ENCODE results near the gene MYCBP2. TPM values are rescaled to one million over a fixed set of nuclear protein-coding genes. Genes with fewer than 3 reads are reported as not detected.
"Not testable (repeated sequence)": the region's sequence is repeated elsewhere in the genome, so short reads cannot be mapped to it uniquely, and the experiment has no call there.

MYCBP2 gene
- total RNA-seq, 4 donors from 2014 or later, result 274 to 342 (median 305) TPM

DNA sequence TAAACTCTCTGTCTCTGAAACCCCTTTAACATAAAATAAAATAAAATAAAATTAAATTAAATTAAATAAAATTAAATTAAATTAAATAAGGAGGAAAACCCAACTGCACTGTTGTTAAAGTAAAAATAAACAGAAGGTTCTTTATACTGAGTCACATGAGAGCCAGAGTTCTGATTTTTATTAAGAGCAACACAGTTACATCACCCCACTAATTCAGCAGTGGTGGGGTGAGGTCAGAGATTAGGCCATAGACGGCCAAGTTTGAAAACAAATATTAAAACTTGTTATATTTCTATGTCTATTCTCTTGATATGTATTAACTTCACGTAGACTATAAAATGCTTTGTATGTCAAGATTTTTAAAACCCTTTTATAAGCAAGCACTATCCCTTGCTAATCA, 59.5 kb downstream of the MYCBP2 start:
- no peaks in the 10 kb centered on the region for H3K9me3 ChIP-seq
- WGBS, 2 donors, result 24 to 29% methylated on average over 2 of the region's 2 CpGs
- no peaks in the 10 kb centered on the region for H3K27me3 ChIP-seq
- no peak overlapping the region for H3K4me3 ChIP-seq
- no peak for TF ChIP-seq EP300 (IDR thresholded peaks at IDR 0.05)
- TF ChIP-seq, protein P1, sequence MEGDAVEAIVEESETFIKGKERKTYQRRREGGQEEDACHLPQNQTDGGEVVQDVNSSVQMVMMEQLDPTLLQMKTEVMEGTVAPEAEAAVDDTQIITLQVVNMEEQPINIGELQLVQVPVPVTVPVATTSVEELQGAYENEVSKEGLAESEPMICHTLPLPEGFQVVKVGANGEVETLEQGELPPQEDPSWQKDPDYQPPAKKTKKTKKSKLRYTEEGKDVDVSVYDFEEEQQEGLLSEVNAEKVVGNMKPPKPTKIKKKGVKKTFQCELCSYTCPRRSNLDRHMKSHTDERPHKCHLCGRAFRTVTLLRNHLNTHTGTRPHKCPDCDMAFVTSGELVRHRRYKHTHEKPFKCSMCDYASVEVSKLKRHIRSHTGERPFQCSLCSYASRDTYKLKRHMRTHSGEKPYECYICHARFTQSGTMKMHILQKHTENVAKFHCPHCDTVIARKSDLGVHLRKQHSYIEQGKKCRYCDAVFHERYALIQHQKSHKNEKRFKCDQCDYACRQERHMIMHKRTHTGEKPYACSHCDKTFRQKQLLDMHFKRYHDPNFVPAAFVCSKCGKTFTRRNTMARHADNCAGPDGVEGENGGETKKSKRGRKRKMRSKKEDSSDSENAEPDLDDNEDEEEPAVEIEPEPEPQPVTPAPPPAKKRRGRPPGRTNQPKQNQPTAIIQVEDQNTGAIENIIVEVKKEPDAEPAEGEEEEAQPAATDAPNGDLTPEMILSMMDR (IDR thresholded peaks at IDR 0.05), result no peak
- no peak for TF ChIP-seq POLR2A (IDR thresholded peaks at IDR 0.05)
- peak overlapping the region in 2 of 4 donors; percentile 15 to 26 for H3K27ac ChIP-seq
- peaks cover 0 to 5% (median 0%) of the 10 kb centered on the region in 4 donors for H3K4me1 ChIP-seq
- DNase-seq (ENCODE audit: low spot score in 2 of 2), result no peak
- H3K36me3 ChIP-seq, result peaks cover 0 to 48% (median 0%) of the 10 kb centered on the region in 3 donors

DNA sequence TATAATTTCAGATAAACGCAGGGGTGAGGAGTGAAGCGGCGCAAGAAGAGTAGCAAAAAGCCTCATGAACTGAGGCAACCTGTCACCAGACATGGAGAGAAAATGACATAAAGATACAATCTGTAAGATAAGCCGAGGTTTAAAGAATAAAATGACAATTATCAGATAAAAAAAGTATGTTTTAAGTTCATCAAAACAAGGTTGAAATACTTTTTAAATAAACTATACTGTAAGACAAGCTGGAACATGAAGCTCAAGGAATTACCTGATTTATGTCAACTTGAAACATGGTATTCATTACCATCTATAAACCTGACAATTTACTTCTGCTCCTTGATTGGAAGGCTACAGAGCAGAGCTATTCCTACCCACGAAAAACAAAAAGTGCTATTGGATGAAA, 61.6 kb downstream of the MYCBP2 start:
- Histone ChIP-seq H3K27ac (no peak overlapping the region), H3K9me3 (no peaks in the 10 kb centered on the region), H3K4me3 (no peak overlapping the region), H3K27me3 (no peaks in the 10 kb centered on the region), H3K4me1 (peaks cover 0 to 5% (median 0%) of the 10 kb centered on the region in 4 donors), H3K36me3 (peaks cover 0 to 43% (median 0%) of the 10 kb centered on the region in 3 donors)
- TF ChIP-seq, protein P1 (IDR thresholded peaks at IDR 0.05), result no peak
- TF ChIP-seq EP300 (IDR thresholded peaks at IDR 0.05) (no peak), POLR2A (IDR thresholded peaks at IDR 0.05) (no peak)
- WGBS, 2 donors, result 83% methylated on average over 5 of the region's 5 CpGs
- DNase-seq (ENCODE audit: low spot score in 2 of 2), result no peak

DNA sequence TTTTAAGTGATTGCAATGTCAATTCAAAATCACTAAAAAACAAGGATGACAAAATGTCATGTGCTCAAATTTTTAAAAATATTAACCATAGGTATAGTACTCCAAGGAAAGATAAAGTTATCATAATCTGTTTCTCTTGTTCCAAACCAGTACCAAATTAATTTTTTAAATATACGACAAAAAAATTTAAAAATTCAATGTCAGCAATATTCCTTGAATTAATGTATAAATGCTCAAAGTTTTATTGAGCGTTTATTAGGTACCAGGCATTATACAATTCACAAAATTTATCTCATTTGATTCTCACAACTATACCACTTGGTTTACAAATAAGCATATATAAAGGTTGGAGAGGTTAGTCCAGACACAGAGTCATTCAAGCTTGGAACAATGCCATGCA, 64.7 kb downstream of the MYCBP2 start:
- no peaks in the 10 kb centered on the region for H3K27me3 ChIP-seq
- peaks cover 0 to 5% (median 0%) of the 10 kb centered on the region in 4 donors for H3K4me1 ChIP-seq
- no peak for DNase-seq (ENCODE audit: low spot score in 2 of 2)
- H3K27ac ChIP-seq, result no peak overlapping the region
- H3K36me3 ChIP-seq, result peaks cover 0 to 54% (median 0%) of the 10 kb centered on the region in 3 donors
- no peaks in the 10 kb centered on the region for H3K9me3 ChIP-seq
- TF ChIP-seq EP300 (IDR thresholded peaks at IDR 0.05), result no peak
- no peak for TF ChIP-seq POLR2A (IDR thresholded peaks at IDR 0.05)
- TF ChIP-seq, protein P1 (IDR thresholded peaks at IDR 0.05), result no peak
- 97% methylated on average over 2 of the region's 2 CpGs for WGBS, 2 donors
- no peak overlapping the region for H3K4me3 ChIP-seq

DNA sequence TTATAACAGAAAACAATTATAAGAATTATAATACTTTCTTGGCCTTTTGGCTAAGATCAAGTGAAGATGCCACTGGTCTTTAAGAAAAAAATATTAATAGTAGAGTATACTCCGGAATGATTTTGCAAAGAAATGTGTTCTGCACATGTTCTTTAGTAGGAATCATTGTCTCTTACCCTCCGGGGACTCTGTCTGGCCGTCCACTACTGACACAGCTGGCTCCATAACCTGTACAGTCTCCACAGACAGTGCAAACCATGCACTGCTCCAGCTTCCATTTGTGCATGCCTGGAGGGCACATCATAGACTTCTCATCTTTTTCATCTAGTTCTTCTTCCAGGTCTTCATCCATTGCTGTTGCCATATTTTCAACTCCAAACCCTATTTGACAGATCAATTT, 75.9 kb downstream of the MYCBP2 start:
- Histone ChIP-seq H3K27ac (no peak overlapping the region), H3K27me3 (no peaks in the 10 kb centered on the region), H3K9me3 (no peaks in the 10 kb centered on the region), H3K36me3 (peaks cover 0 to 29% (median 0%) of the 10 kb centered on the region in 3 donors), H3K4me3 (no peak overlapping the region), H3K4me1 (no peaks in the 10 kb centered on the region)
- TF ChIP-seq, protein P1 (IDR thresholded peaks at IDR 0.05), result no peak
- TF ChIP-seq POLR2A (IDR thresholded peaks at IDR 0.05) (no peak), EP300 (IDR thresholded peaks at IDR 0.05) (no peak)
- no peak for DNase-seq (ENCODE audit: low spot score in 2 of 2)
- 71 to 84% methylated on average over 3 of the region's 3 CpGs for WGBS, 2 donors

DNA sequence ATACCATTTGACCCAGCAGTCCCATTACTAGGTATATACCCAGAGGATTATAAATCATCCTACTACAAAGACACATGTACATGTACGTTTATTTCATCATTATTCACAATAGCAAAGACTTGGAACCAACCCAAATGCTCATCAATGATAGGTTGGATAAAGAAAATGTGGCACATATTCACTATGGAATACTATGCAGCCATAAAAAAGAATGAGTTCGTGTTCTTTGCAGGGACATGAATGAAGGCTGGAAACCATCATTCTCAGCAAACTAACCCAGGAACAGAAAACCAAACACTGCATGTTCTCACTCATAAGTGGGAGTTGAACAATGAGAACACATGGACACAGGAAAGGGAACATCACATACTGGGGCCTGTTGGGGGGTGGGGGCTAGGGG, 81.7 kb downstream of the MYCBP2 start:
- H3K4me3 ChIP-seq, result not testable (repeated sequence)

DNA sequence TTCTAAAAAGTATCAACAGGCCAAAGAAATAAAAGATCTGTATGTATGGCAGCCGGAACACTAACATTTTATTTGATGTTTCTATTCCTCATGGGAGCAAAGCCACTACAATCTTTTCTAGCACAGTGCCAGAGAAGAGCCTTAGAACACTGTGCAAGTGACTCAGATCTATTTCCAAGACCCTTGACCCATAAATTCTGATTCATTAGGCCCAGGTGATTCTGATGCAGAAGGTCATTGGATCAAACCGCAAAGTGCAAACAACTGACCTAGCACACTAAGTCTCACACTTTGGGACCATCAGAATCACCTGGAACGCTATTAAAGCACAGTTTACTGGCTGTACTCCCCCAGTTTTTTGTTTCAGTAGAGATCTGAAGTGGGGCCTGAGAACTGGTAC, 87.6 kb downstream of the MYCBP2 start:
- H3K36me3 ChIP-seq, result peaks cover 0 to 57% (median 0%) of the 10 kb centered on the region in 3 donors
- H3K27me3 ChIP-seq, result no peaks in the 10 kb centered on the region
- no peaks in the 10 kb centered on the region for H3K4me1 ChIP-seq
- no peak for DNase-seq (ENCODE audit: low spot score in 2 of 2)
- 84 to 87% methylated on average over 3 of the region's 3 CpGs for WGBS, 2 donors
- H3K9me3 ChIP-seq, result no peaks in the 10 kb centered on the region
- H3K27ac ChIP-seq, result no peak overlapping the region
- TF ChIP-seq POLR2A (IDR thresholded peaks at IDR 0.05), result no peak
- TF ChIP-seq, protein P1 (IDR thresholded peaks at IDR 0.05), result no peak
- TF ChIP-seq EP300 (IDR thresholded peaks at IDR 0.05), result no peak
- H3K4me3 ChIP-seq, result no peak overlapping the region

More for the DNA sequence above, 81.7 kb downstream of the MYCBP2 start:
- not testable (repeated sequence) for H3K4me1 ChIP-seq; H3K27ac ChIP-seq; H3K27me3 ChIP-seq; H3K9me3 ChIP-seq; DNase-seq (ENCODE audit: low spot score in 2 of 2)
- H3K36me3 ChIP-seq, result peaks cover 0 to 66% (median 0%) of the 10 kb centered on the region in 3 donors
- 93 to 94% methylated on average over 2 of the region's 2 CpGs for WGBS, 2 donors

Measured in tibial nerve (tissue), 4 donors.